ENCODE results near the gene TAOK3. TPM values are rescaled to one million over a fixed set of nuclear protein-coding genes. Genes with fewer than 3 reads are reported as not detected.

TAOK3 gene
- total and polyA plus RNA-seq, 12 donors, result 10.7 to 55.3 (median 29.8) TPM

DNA sequence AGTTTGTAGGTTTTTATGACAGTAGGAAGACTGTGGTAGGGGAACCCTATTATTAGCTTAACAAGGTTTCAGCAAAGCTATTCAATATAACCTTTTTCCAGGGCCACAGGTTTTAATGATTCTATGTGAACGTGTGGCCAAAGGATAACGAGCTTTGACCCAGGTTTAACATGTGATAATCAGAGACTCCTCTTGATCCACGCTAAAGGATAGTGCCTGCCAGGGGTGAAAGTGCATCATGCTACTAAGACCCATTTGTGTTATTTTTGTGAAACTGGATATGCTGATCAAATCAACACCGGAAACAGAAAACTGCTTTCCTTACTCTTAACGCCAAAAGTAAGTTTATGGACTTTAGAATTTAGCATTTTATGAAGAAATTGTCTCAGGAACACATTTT is 909 bp upstream of the TAOK3 start:
- no peaks in the 10 kb centered on the region for H3K36me3 ChIP-seq (replicated peaks in 1 of 2)
- H3K9me3 ChIP-seq (replicated peaks in 1 of 3), result no peaks in the 10 kb centered on the region
- no peak for DNase-seq
- intact Hi-C loops (cut with DNase I), result loop anchor here in 1 of 2 donors (10.0 kb wide), 1 partner anchor 499 kb away; no protein-coding TSS in a partner anchor
- WGBS, 4 donors, result 59 to 67% (median 64%) methylated on average over 5 of the region's 5 CpGs
- TF ChIP-seq, protein P1, sequence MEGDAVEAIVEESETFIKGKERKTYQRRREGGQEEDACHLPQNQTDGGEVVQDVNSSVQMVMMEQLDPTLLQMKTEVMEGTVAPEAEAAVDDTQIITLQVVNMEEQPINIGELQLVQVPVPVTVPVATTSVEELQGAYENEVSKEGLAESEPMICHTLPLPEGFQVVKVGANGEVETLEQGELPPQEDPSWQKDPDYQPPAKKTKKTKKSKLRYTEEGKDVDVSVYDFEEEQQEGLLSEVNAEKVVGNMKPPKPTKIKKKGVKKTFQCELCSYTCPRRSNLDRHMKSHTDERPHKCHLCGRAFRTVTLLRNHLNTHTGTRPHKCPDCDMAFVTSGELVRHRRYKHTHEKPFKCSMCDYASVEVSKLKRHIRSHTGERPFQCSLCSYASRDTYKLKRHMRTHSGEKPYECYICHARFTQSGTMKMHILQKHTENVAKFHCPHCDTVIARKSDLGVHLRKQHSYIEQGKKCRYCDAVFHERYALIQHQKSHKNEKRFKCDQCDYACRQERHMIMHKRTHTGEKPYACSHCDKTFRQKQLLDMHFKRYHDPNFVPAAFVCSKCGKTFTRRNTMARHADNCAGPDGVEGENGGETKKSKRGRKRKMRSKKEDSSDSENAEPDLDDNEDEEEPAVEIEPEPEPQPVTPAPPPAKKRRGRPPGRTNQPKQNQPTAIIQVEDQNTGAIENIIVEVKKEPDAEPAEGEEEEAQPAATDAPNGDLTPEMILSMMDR (IDR thresholded peaks at IDR 0.05), result no peak
- no peak for TF ChIP-seq POLR2A (IDR thresholded peaks at IDR 0.05)
- H3K4me1 ChIP-seq (replicated peaks in 1 of 2), result peaks cover 0 to 44% of the 10 kb centered on the region in 2 donors
- H3K27me3 ChIP-seq, result no peaks in the 10 kb centered on the region
- peak overlapping the region; percentile 8 to 89 (median 78) for H3K27ac ChIP-seq
- H3K4me3 ChIP-seq, result peak overlapping the region in 2 of 4 donors; percentile 87 to 97

- WGBS, 4 donors, result 0 to 3% (median 2%) methylated on average over 24 to 60 of the region's 60 CpGs
- no peaks in the 10 kb centered on the region for H3K9me3 ChIP-seq (replicated peaks in 1 of 3)
- H3K36me3 ChIP-seq (replicated peaks in 1 of 2), result no peaks in the 10 kb centered on the region
- TF ChIP-seq, protein P1 (IDR thresholded peaks at IDR 0.05), result no peak
- TF ChIP-seq POLR2A (IDR thresholded peaks at IDR 0.05), result no peak
- H3K4me3 ChIP-seq, result peak overlapping the region; percentile 43 to 97 (median 87)
- DNase-seq, result peak in 6 of 7 donors; percentile 29 to 60 (median 40)
- peak overlapping the region in 2 of 5 donors; percentile 28 to 75 for H3K27ac ChIP-seq
- no peaks in the 10 kb centered on the region for H3K27me3 ChIP-seq
- intact Hi-C loops (cut with DNase I), result loop anchor here in 1 of 2 donors (10.0 kb wide), 1 partner anchor 497 kb away; no protein-coding TSS in a partner anchor
- H3K4me1 ChIP-seq (replicated peaks in 1 of 2), result peaks cover 0 to 28% of the 10 kb centered on the region in 2 donors
These were observed 1.1 kb downstream of the TAOK3 start for GRCh38 chr12:118371321-118372282.

DNA sequence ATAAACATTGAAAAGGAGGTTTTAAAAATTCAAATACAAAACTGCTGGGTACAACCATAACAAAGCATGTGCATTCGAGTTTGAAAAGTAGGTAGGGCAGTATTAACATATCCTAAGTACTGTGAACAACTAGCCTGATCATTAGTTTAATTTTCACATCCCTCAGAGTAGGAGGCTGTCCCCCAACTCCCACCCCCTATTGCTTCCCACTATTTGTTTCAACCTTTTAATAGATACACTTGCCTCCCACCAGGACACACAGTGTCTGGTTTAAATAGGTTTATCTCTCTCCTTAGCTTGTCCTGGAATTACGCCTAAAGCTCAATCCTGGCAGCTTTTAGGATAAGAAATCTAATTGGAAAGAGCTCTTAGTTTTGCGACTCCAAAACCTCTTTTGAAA is 2.1 kb downstream of the TAOK3 start:
- WGBS, 4 donors, result 30 to 45% (median 38%) methylated on average over 3 of the region's 3 CpGs
- no peaks in the 10 kb centered on the region for H3K9me3 ChIP-seq (replicated peaks in 1 of 3)
- H3K27ac ChIP-seq, result no peak overlapping the region
- no peaks in the 10 kb centered on the region for H3K27me3 ChIP-seq
- H3K36me3 ChIP-seq (replicated peaks in 1 of 2), result no peaks in the 10 kb centered on the region
- peak overlapping the region in 1 of 4 donors; percentile 87 for H3K4me3 ChIP-seq
- TF ChIP-seq, protein P1 (IDR thresholded peaks at IDR 0.05), result no peak
- TF ChIP-seq POLR2A (IDR thresholded peaks at IDR 0.05), result no peak
- peaks cover 0 to 28% of the 10 kb centered on the region in 2 donors for H3K4me1 ChIP-seq (replicated peaks in 1 of 2)
- intact Hi-C loops (cut with DNase I), result loop anchor here in 1 of 2 donors (10.0 kb wide), 1 partner anchor 496 kb away; no protein-coding TSS in a partner anchor
- no peak for DNase-seq

GRCh38 chr12:118368821-118369220 is 3.9 kb downstream of the TAOK3 start:
- H3K27me3 ChIP-seq, result no peaks in the 10 kb centered on the region
- no peaks in the 10 kb centered on the region for H3K9me3 ChIP-seq (replicated peaks in 1 of 3)
- H3K27ac ChIP-seq, result no peak overlapping the region
- intact Hi-C loops (cut with DNase I), result no loop called here
- DNase-seq, result no peak
- no peak overlapping the region for H3K4me3 ChIP-seq
- H3K36me3 ChIP-seq (replicated peaks in 1 of 2), result no peaks in the 10 kb centered on the region
- peaks cover 0 to 22% of the 10 kb centered on the region in 2 donors for H3K4me1 ChIP-seq (replicated peaks in 1 of 2)
- 81 to 86% (median 83%) methylated on average over 4 of the region's 4 CpGs for WGBS, 4 donors
- no peak for TF ChIP-seq POLR2A (IDR thresholded peaks at IDR 0.05)
- TF ChIP-seq, protein P1 (IDR thresholded peaks at IDR 0.05), result no peak
